ENCODE measurements around the gene LACC1. TPM values are rescaled to one million over a fixed set of nuclear protein-coding genes. Genes with fewer than 3 reads are reported as not detected.

LACC1 gene
- total and polyA plus RNA-seq, 2 donors (not counting 3 experiments of a cell fraction or from before 2014, with no cell fraction given): 1.2 to 4.0 TPM

- TF ChIP-seq POLR2A (IDR thresholded peaks at IDR 0.05; ENCODE audit: low read depth, low read length) (no peak), FOS (IDR thresholded peaks at IDR 0.05; ENCODE audit: borderline replicate concordance, insufficient read depth, low read length) (no peak), MYC (IDR thresholded peaks at IDR 0.05; ENCODE audit: low read depth, low read length) (no peak), POLR2AphosphoS5 (IDR thresholded peaks at IDR 0.05; ENCODE audit: insufficient read depth, low read depth, low read length) (no peak), EZH2 (IDR thresholded peaks at IDR 0.05; ENCODE audit: borderline replicate concordance, low read depth, low read length, severe bottlenecking) (no peak), GATA2 (IDR thresholded peaks at IDR 0.05; ENCODE audit: insufficient read depth, insufficient read length, low read depth, low read length) (no peak), JUN (IDR thresholded peaks at IDR 0.05; ENCODE audit: borderline replicate concordance, insufficient read depth, insufficient read length, low read depth) (no peak)
- TF ChIP-seq, protein P1, sequence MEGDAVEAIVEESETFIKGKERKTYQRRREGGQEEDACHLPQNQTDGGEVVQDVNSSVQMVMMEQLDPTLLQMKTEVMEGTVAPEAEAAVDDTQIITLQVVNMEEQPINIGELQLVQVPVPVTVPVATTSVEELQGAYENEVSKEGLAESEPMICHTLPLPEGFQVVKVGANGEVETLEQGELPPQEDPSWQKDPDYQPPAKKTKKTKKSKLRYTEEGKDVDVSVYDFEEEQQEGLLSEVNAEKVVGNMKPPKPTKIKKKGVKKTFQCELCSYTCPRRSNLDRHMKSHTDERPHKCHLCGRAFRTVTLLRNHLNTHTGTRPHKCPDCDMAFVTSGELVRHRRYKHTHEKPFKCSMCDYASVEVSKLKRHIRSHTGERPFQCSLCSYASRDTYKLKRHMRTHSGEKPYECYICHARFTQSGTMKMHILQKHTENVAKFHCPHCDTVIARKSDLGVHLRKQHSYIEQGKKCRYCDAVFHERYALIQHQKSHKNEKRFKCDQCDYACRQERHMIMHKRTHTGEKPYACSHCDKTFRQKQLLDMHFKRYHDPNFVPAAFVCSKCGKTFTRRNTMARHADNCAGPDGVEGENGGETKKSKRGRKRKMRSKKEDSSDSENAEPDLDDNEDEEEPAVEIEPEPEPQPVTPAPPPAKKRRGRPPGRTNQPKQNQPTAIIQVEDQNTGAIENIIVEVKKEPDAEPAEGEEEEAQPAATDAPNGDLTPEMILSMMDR (IDR thresholded peaks at IDR 0.05; ENCODE audit: extremely low read depth in 1 of 2, insufficient read depth in 1 of 2, low read depth in 1 of 2, low read length in 2 of 2): no peak
- TF ChIP-seq, protein P2, sequence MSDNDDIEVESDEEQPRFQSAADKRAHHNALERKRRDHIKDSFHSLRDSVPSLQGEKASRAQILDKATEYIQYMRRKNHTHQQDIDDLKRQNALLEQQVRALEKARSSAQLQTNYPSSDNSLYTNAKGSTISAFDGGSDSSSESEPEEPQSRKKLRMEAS (IDR thresholded peaks at IDR 0.05; ENCODE audit: insufficient read depth, insufficient read length): no peak
- Histone ChIP-seq H3K4me2 (ENCODE audit: insufficient read depth, low read length) (no peak overlapping the region), H3K9me3 (replicated peaks; ENCODE audit: control insufficient read depth, insufficient read depth, low read length) (no peaks in the 10 kb centered on the region), H3K27ac (ENCODE audit: insufficient read depth, low read depth, low read length) (no peak overlapping the region), H3K27me3 (ENCODE audit: control insufficient read depth in 2 of 2, insufficient read depth in 2 of 2, low read length in 2 of 2) (peaks cover 18 to 20% of the 10 kb centered on the region in 2 experiments), H2AFZ (ENCODE audit: low read depth, low read length) (no peak overlapping the region), H3K4me1 (ENCODE audit: control insufficient read depth, extremely low read depth, insufficient read depth, low read length) (no peaks in the 10 kb centered on the region), H4K20me1 (replicated peaks; ENCODE audit: control insufficient read depth, extremely low read depth, insufficient read depth, low read length) (no peaks in the 10 kb centered on the region), H3K79me2 (ENCODE audit: control insufficient read depth, insufficient read depth, low read length) (no peaks in the 10 kb centered on the region), H3K4me3 (replicated peaks in 1 of 3; ENCODE audit: insufficient read depth in 1 of 3, low read depth in 1 of 3, low read length in 3 of 3) (no peak overlapping the region), H3K9me1 (replicated peaks; ENCODE audit: control insufficient read depth, extremely low read depth, insufficient read depth, low read length) (no peaks in the 10 kb centered on the region), H3K36me3 (ENCODE audit: control insufficient read depth in 2 of 2, extremely low read depth in 1 of 2, insufficient read depth in 2 of 2, low read length in 2 of 2) (no peaks in the 10 kb centered on the region), H3K9ac (replicated peaks; ENCODE audit: extremely low read depth, insufficient read depth, low read length) (no peak overlapping the region)
- BruUV-seq (replicated peaks): no TSS peak
- POLR2A ChIA-PET: no interaction called here
- CTCF ChIA-PET: no interaction called here
- intact Hi-C loops (cut with micrococcal nuclease): no loop called here
- dilution Hi-C loops (cut with MboI; ENCODE audit: extremely low pct_ligation_motif_present, low sequenced_read_pairs): no loop called here
- FAIRE-seq (no peak), DNase-seq (ENCODE audit: low read depth, low spot score) (no peak)
Measured at GRCh38 chr13:43934273-43934672, 54.6 kb downstream of the LACC1 start.
